Astrocyte (in vitro differentiated cells and primary cell): ENCODE results near the gene RALGDS. TPM values are rescaled to one million over a fixed set of nuclear protein-coding genes. Genes with fewer than 3 reads are reported as not detected.

Source experiments
- DNase-seq: peaks from one replicate; pipeline ENCODE4 v3.0.0-alpha.2; 2010; ENCODE audit warnings: low read depth
- FAIRE-seq: peaks from 2 replicates; lab custom pipeline; 2011; peaks lifted over from hg19 to GRCh38; lab: Jason Lieb, UNC
- H2AFZ ChIP-seq: 2 replicates; pipeline ENCODE4 v1.6.0; 2012; ENCODE audit warnings: low read depth, low read length, inconsistent platforms
- H3K27ac ChIP-seq: 2 replicates; pipeline ENCODE4 v1.5.1; 2011; ENCODE audit warnings: low read depth, low read length, inconsistent platforms
- H3K27me3 ChIP-seq: 2 replicates; pipeline ENCODE4 v1.6.0; 2011; ENCODE audit warnings: low read length, inconsistent platforms; ENCODE audit not compliant: insufficient read depth
- H3K36me3 ChIP-seq: 2 replicates; pipeline ENCODE4 v1.5.1; 2011; ENCODE audit warnings: low read length, inconsistent platforms; ENCODE audit not compliant: insufficient read depth
- H3K4me1 ChIP-seq: 2 replicates; pipeline ENCODE4 v1.5.1; 2011; ENCODE audit warnings: low read length, inconsistent platforms; ENCODE audit not compliant: insufficient read depth
- H3K4me2 ChIP-seq: 2 replicates; pipeline ENCODE4 v1.6.0; 2012; ENCODE audit warnings: low read length, inconsistent platforms
- H3K4me3 ChIP-seq: 2 replicates; pipeline ENCODE4 v1.5.1; 2011; ENCODE audit warnings: low read depth, mild to moderate bottlenecking, low read length, inconsistent platforms; ENCODE audit not compliant: insufficient read depth
- H3K79me2 ChIP-seq: 2 replicates; pipeline ENCODE4 v1.6.0; 2012; ENCODE audit warnings: mild to moderate bottlenecking, low read length, inconsistent platforms; ENCODE audit not compliant: insufficient read depth
- H3K9ac ChIP-seq: 2 replicates; pipeline ENCODE4 v1.6.0; 2012; ENCODE audit warnings: mild to moderate bottlenecking, low read length, inconsistent platforms
- H3K9me3 ChIP-seq: 2 replicates; pipeline ENCODE4 v1.5.1; 2012; ENCODE audit warnings: low read depth, mild to moderate bottlenecking, low read length, inconsistent platforms; ENCODE audit not compliant: insufficient read depth
- H4K20me1 ChIP-seq: 2 replicates; pipeline ENCODE4 v1.6.0; 2012; ENCODE audit warnings: low read length, inconsistent platforms; ENCODE audit not compliant: insufficient read depth
- H3K27ac Mint-ChIP-seq: one replicate; pipeline ENCODE4 v1.8.0; 2021; ENCODE audit warnings: mild to moderate bottlenecking, mixed read lengths; ENCODE audit not compliant: unreplicated experiment
- H3K27me3 Mint-ChIP-seq: one replicate; pipeline ENCODE4 v1.8.0; 2021; ENCODE audit warnings: low read depth, mixed read lengths; ENCODE audit not compliant: unreplicated experiment
- H3K36me3 Mint-ChIP-seq: one replicate; pipeline ENCODE4 v1.8.0; 2021; ENCODE audit warnings: low read depth, mixed read lengths; ENCODE audit not compliant: unreplicated experiment
- H3K4me1 Mint-ChIP-seq: one replicate; pipeline ENCODE4 v1.8.0; 2021; ENCODE audit warnings: low read depth, mixed read lengths; ENCODE audit not compliant: unreplicated experiment
- H3K4me3 Mint-ChIP-seq: one replicate; pipeline ENCODE4 v1.8.0; 2021; ENCODE audit warnings: mild to moderate bottlenecking, moderate library complexity, mixed read lengths; ENCODE audit not compliant: unreplicated experiment
- H3K9me3 Mint-ChIP-seq: one replicate; pipeline ENCODE4 v1.8.0; 2021; ENCODE audit warnings: mild to moderate bottlenecking, mixed read lengths; ENCODE audit not compliant: unreplicated experiment
- CTCF ChIP-seq: IDR thresholded peaks from 2 replicates; pipeline ENCODE4 v1.5.1; 2011; ENCODE audit warnings: low read depth, mild to moderate bottlenecking, inconsistent platforms, low read length, moderate library complexity; ENCODE audit not compliant: insufficient read depth
- EZH2 ChIP-seq: IDR thresholded peaks from 2 replicates; pipeline ENCODE4 v1.6.1; 2012; ENCODE audit warnings: mild to moderate bottlenecking, low read length, inconsistent platforms; ENCODE audit not compliant: insufficient read depth
- total RNA-seq: library from RNA; stranded (reverse); gene quantifications from 2 replicates; pipeline ENCODE4 v1.2.1, GENCODE V29; 2021

Gene RALGDS
- total RNA-seq, 1 donor from 2014 or later = 46.6 TPM

- Histone ChIP-seq H3K9ac (no peak overlapping the region), H2AFZ (no peak overlapping the region), H3K79me2 (no peaks in the 10 kb centered on the region), H4K20me1 (no peaks in the 10 kb centered on the region), H3K27me3 (no peaks in the 10 kb centered on the region), H3K27ac (no peak overlapping the region), H3K36me3 (no peaks in the 10 kb centered on the region), H3K9me3 (no peaks in the 10 kb centered on the region), H3K4me2 (no peak overlapping the region), H3K4me3 (no peak overlapping the region), H3K4me1 (no peaks in the 10 kb centered on the region)
- DNase-seq (no peak), FAIRE-seq (no peak)
- no peak overlapping the region for H3K27ac Mint-ChIP-seq
- H3K9me3 Mint-ChIP-seq = no peaks in the 10 kb centered on the region
- TF ChIP-seq EZH2 = no peak
- TF ChIP-seq CTCF = no peak
- H3K4me3 Mint-ChIP-seq = no peak overlapping the region
- H3K4me1 Mint-ChIP-seq = no peaks in the 10 kb centered on the region
- H3K36me3 Mint-ChIP-seq = peaks cover 4% of the 10 kb centered on the region
- no peaks in the 10 kb centered on the region for H3K27me3 Mint-ChIP-seq
Observed at GRCh38 chr9:133088756-133089155, 32.3 kb downstream of the RALGDS start.

GRCh38 chr9:133088146-133088750 is 32.8 kb downstream of the RALGDS start:
- H3K9ac ChIP-seq = no peak overlapping the region
- H3K4me1 ChIP-seq = no peaks in the 10 kb centered on the region
- Mint-ChIP-seq H3K9me3 (no peaks in the 10 kb centered on the region), H3K4me3 (no peak overlapping the region), H3K27me3 (no peaks in the 10 kb centered on the region), H3K4me1 (no peaks in the 10 kb centered on the region), H3K27ac (no peak overlapping the region), H3K36me3 (peaks cover 4% of the 10 kb centered on the region)
- no peak for FAIRE-seq
- H4K20me1 ChIP-seq = no peaks in the 10 kb centered on the region
- TF ChIP-seq EZH2 (no peak), CTCF (no peak)
- no peak overlapping the region for H3K4me2 ChIP-seq
- no peaks in the 10 kb centered on the region for H3K36me3 ChIP-seq
- no peak overlapping the region for H3K27ac ChIP-seq
- no peaks in the 10 kb centered on the region for H3K79me2 ChIP-seq
- H3K9me3 ChIP-seq = no peaks in the 10 kb centered on the region
- DNase-seq = no peak
- H2AFZ ChIP-seq = no peak overlapping the region
- H3K27me3 ChIP-seq = no peaks in the 10 kb centered on the region
- H3K4me3 ChIP-seq = no peak overlapping the region

- no peaks in the 10 kb centered on the region for H3K79me2 ChIP-seq
- TF ChIP-seq CTCF = no peak
- TF ChIP-seq EZH2 = no peak
- H3K4me3 Mint-ChIP-seq = no peak overlapping the region
- DNase-seq (no peak), FAIRE-seq (no peak)
- no peak overlapping the region for H3K9ac ChIP-seq
- H3K36me3 ChIP-seq = no peaks in the 10 kb centered on the region
- no peaks in the 10 kb centered on the region for H3K27me3 Mint-ChIP-seq
- no peaks in the 10 kb centered on the region for H3K9me3 ChIP-seq
- H3K27ac Mint-ChIP-seq = no peak overlapping the region
- no peaks in the 10 kb centered on the region for H4K20me1 ChIP-seq
- peaks cover 4% of the 10 kb centered on the region for H3K36me3 Mint-ChIP-seq
- H3K4me1 Mint-ChIP-seq = no peaks in the 10 kb centered on the region
- no peak overlapping the region for H2AFZ ChIP-seq
- no peak overlapping the region for H3K27ac ChIP-seq
- H3K4me1 ChIP-seq = no peaks in the 10 kb centered on the region
- H3K27me3 ChIP-seq = no peaks in the 10 kb centered on the region
- H3K4me3 ChIP-seq = no peak overlapping the region
- no peak overlapping the region for H3K4me2 ChIP-seq
- no peaks in the 10 kb centered on the region for H3K9me3 Mint-ChIP-seq
Observed at GRCh38 chr9:133087429-133088145, 33.5 kb downstream of the RALGDS start.
